ENCODE data around the gene ITSN2. TPM values are rescaled to one million over a fixed set of nuclear protein-coding genes. Genes with fewer than 3 reads are reported as not detected.
A peak's percentile ranks its signal among the peaks of the same experiment; 100 is the strongest.

Gene ITSN2
- total RNA-seq, 1 donor from 2014 or later: 23.8 TPM

DNA sequence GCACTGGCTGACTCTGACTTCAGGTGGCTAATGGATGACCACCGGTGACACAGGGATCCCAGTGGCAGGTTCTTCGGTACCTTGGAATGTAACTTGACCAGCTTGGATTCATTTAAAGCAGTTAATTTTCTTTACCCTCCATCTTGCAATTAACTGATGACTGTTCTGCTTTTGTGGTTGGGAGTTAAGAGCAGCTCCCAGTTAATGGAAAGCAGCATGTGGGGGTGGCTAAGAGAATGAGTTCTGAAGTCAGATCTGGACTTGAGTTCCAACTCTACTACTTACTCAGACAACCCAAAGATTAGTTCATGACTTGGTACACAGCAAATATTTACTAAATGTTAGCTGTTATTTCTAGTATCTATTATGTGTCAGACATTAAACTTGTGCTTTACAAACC lies 127.0 kb downstream of the ITSN2 start:
- FAIRE-seq: no peak
- no peaks in the 10 kb centered on the region for H3K27me3 ChIP-seq (ENCODE audit: insufficient read depth, low read length)
- peaks cover 1% of the 10 kb centered on the region for H3K36me3 Mint-ChIP-seq (ENCODE audit: low read depth, unreplicated experiment)

DNA sequence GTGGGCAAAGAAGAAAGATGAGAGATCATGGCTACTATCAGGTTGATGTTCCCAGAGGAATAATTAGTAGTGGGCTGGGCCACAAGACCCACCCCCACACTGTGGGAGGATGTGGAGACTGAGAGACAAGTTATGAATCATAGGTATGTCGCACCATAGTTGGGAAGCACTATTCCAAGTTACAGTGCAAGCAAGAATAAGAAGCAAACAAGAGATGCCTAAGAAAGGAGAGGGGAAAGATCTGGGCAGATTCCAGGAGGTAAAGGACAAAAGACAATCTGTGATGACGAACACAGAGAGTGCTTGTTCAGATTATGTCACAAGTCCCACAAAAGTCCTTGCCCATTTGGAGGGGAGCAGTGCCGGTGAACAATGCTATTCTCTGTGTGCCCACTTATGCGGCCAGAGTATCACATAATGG lies 128.9 kb downstream of the ITSN2 start:
- Mint-ChIP-seq H3K4me3 (ENCODE audit: unreplicated experiment) (no peak overlapping the region), H3K27ac (ENCODE audit: unreplicated experiment) (no peak overlapping the region), H3K9me3 (ENCODE audit: unreplicated experiment) (no peaks in the 10 kb centered on the region), H3K4me1 (ENCODE audit: low read depth, unreplicated experiment) (peaks cover 9% of the 10 kb centered on the region), H3K36me3 (ENCODE audit: low read depth, unreplicated experiment) (no peaks in the 10 kb centered on the region), H3K27me3 (ENCODE audit: low read depth, unreplicated experiment) (no peaks in the 10 kb centered on the region)
- H3K9me3 ChIP-seq (ENCODE audit: insufficient read depth, low read depth, low read length): no peaks in the 10 kb centered on the region
- H2AFZ ChIP-seq (ENCODE audit: low read depth, low read length): no peak overlapping the region
- peak; percentile 32 for FAIRE-seq
- no peak overlapping the region for H3K27ac ChIP-seq (ENCODE audit: low read depth, low read length)
- H3K36me3 ChIP-seq (ENCODE audit: insufficient read depth, low read length): no peaks in the 10 kb centered on the region
- H3K4me1 ChIP-seq (ENCODE audit: insufficient read depth, low read length): peaks cover 10% of the 10 kb centered on the region
- no peaks in the 10 kb centered on the region for H3K79me2 ChIP-seq (ENCODE audit: insufficient read depth, low read length)
- no peak overlapping the region for H3K4me3 ChIP-seq (ENCODE audit: insufficient read depth, low read depth, low read length)
- peak overlapping the region; percentile 54 for H3K4me2 ChIP-seq (ENCODE audit: low read length)
- H4K20me1 ChIP-seq (ENCODE audit: insufficient read depth, low read length): no peaks in the 10 kb centered on the region
- peak; percentile 53 for DNase-seq (ENCODE audit: low read depth)
- TF ChIP-seq, protein P1, sequence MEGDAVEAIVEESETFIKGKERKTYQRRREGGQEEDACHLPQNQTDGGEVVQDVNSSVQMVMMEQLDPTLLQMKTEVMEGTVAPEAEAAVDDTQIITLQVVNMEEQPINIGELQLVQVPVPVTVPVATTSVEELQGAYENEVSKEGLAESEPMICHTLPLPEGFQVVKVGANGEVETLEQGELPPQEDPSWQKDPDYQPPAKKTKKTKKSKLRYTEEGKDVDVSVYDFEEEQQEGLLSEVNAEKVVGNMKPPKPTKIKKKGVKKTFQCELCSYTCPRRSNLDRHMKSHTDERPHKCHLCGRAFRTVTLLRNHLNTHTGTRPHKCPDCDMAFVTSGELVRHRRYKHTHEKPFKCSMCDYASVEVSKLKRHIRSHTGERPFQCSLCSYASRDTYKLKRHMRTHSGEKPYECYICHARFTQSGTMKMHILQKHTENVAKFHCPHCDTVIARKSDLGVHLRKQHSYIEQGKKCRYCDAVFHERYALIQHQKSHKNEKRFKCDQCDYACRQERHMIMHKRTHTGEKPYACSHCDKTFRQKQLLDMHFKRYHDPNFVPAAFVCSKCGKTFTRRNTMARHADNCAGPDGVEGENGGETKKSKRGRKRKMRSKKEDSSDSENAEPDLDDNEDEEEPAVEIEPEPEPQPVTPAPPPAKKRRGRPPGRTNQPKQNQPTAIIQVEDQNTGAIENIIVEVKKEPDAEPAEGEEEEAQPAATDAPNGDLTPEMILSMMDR (IDR thresholded peaks at IDR 0.05; ENCODE audit: insufficient read depth, low read depth, low read length): no peak
- no peak for TF ChIP-seq EZH2 (IDR thresholded peaks at IDR 0.05; ENCODE audit: insufficient read depth, low read length)
- no peak overlapping the region for H3K9ac ChIP-seq (ENCODE audit: low read length)
- no peaks in the 10 kb centered on the region for H3K27me3 ChIP-seq (ENCODE audit: insufficient read depth, low read length)

More for the DNA sequence above, 127.0 kb downstream of the ITSN2 start:
- Histone ChIP-seq H3K27ac (ENCODE audit: low read depth, low read length) (no peak overlapping the region), H3K9me3 (ENCODE audit: insufficient read depth, low read depth, low read length) (no peaks in the 10 kb centered on the region), H3K4me3 (ENCODE audit: insufficient read depth, low read depth, low read length) (no peak overlapping the region), H4K20me1 (ENCODE audit: insufficient read depth, low read length) (no peaks in the 10 kb centered on the region), H3K79me2 (ENCODE audit: insufficient read depth, low read length) (no peaks in the 10 kb centered on the region), H3K4me1 (ENCODE audit: insufficient read depth, low read length) (peaks cover 10% of the 10 kb centered on the region), H3K9ac (ENCODE audit: low read length) (no peak overlapping the region), H3K4me2 (ENCODE audit: low read length) (no peak overlapping the region), H2AFZ (ENCODE audit: low read depth, low read length) (no peak overlapping the region), H3K36me3 (ENCODE audit: insufficient read depth, low read length) (no peaks in the 10 kb centered on the region)
- H3K27me3 Mint-ChIP-seq (ENCODE audit: low read depth, unreplicated experiment): no peaks in the 10 kb centered on the region
- H3K4me1 Mint-ChIP-seq (ENCODE audit: low read depth, unreplicated experiment): peaks cover 9% of the 10 kb centered on the region
- TF ChIP-seq, protein P1 (IDR thresholded peaks at IDR 0.05; ENCODE audit: insufficient read depth, low read depth, low read length): no peak
- TF ChIP-seq EZH2 (IDR thresholded peaks at IDR 0.05; ENCODE audit: insufficient read depth, low read length): no peak
- DNase-seq (ENCODE audit: low read depth): no peak
- no peaks in the 10 kb centered on the region for H3K9me3 Mint-ChIP-seq (ENCODE audit: unreplicated experiment)
- H3K4me3 Mint-ChIP-seq (ENCODE audit: unreplicated experiment): no peak overlapping the region
- no peak overlapping the region for H3K27ac Mint-ChIP-seq (ENCODE audit: unreplicated experiment)

GRCh38 chr2:24228470-24228869 lies 131.9 kb downstream of the ITSN2 start:
- no peak overlapping the region for H3K27ac Mint-ChIP-seq (ENCODE audit: unreplicated experiment)
- H3K4me3 Mint-ChIP-seq (ENCODE audit: unreplicated experiment): no peak overlapping the region
- H3K27me3 Mint-ChIP-seq (ENCODE audit: low read depth, unreplicated experiment): no peaks in the 10 kb centered on the region
- Histone ChIP-seq H3K36me3 (ENCODE audit: insufficient read depth, low read length) (no peaks in the 10 kb centered on the region), H3K79me2 (ENCODE audit: insufficient read depth, low read length) (no peaks in the 10 kb centered on the region), H3K27ac (ENCODE audit: low read depth, low read length) (no peak overlapping the region), H3K27me3 (ENCODE audit: insufficient read depth, low read length) (no peaks in the 10 kb centered on the region), H2AFZ (ENCODE audit: low read depth, low read length) (no peak overlapping the region), H3K4me3 (ENCODE audit: insufficient read depth, low read depth, low read length) (no peak overlapping the region), H4K20me1 (ENCODE audit: insufficient read depth, low read length) (no peaks in the 10 kb centered on the region), H3K4me1 (ENCODE audit: insufficient read depth, low read length) (peaks cover 10% of the 10 kb centered on the region), H3K9ac (ENCODE audit: low read length) (no peak overlapping the region), H3K9me3 (ENCODE audit: insufficient read depth, low read depth, low read length) (no peaks in the 10 kb centered on the region), H3K4me2 (ENCODE audit: low read length) (no peak overlapping the region)
- DNase-seq (ENCODE audit: low read depth): no peak
- peaks cover 4% of the 10 kb centered on the region for H3K4me1 Mint-ChIP-seq (ENCODE audit: low read depth, unreplicated experiment)
- no peak for FAIRE-seq
- no peaks in the 10 kb centered on the region for H3K9me3 Mint-ChIP-seq (ENCODE audit: unreplicated experiment)
- peaks cover 11% of the 10 kb centered on the region for H3K36me3 Mint-ChIP-seq (ENCODE audit: low read depth, unreplicated experiment)
- TF ChIP-seq EZH2 (IDR thresholded peaks at IDR 0.05; ENCODE audit: insufficient read depth, low read length): no peak
- TF ChIP-seq, protein P1 (IDR thresholded peaks at IDR 0.05; ENCODE audit: insufficient read depth, low read depth, low read length): peak; percentile 26
